UCSD-AML1 (cell line): ENCODE data around the gene CLEC3B.
"Not testable (repeated sequence)": the region's sequence is repeated elsewhere in the genome, so short reads cannot be mapped to it uniquely, and the experiment has no call there.

Experiments
- DNase-seq: peaks from one replicate; lab custom pipeline; 2025; ENCODE audit not compliant: unreplicated experiment; lab: John Stamatoyannopoulos, UW

CLEC3B gene

DNA sequence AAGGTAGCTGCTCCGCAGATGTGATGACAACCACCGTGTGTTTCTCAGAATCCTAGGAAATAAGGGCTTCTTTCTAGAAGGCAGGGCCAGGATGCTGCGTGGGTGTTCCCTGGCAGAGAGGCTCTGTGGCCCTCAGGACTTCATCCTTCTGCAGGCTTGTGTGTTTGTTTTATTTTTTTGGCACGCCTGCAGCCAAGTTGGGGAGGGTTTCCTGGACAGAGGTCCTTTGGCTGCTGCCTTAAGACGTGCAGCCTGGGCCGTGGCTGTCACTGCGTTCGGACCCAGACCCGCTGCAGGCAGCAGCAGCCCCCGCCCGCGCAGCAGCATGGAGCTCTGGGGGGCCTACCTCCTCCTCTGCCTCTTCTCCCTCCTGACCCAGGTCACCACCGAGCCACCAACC is at the start of gene CLEC3B:
TSS of gene CLEC3B (plus strand) at position 266 of the 400 bp plus-strand sequence. CDS start at position 326, 60 bp downstream.
- DNase-seq: no peak

- DNase-seq: no peak
Observed at GRCh38 chr3:44981220-44981619, 44.9 kb upstream of the CLEC3B start.

DNA sequence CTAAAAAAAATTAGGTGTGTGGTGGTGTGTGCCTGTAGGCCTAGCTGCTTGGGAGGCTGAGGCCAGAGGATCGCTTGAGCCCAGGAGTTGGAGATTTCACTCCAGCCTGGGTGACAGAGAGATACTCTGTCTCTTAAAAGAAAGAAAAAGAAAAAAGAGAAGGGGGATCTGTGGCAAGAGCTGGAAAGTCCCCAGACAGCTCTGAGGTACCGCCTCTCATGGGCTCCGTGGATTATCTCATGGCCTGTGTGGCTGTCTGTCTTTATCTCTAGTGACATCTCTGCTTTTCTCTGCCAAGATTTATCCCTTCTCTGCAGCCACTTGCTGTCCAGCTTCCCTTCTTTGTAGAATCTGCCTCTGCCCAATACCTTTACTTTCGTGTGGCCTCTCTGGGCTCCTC is 44.4 kb upstream of the CLEC3B start:
- no peak for DNase-seq

DNA sequence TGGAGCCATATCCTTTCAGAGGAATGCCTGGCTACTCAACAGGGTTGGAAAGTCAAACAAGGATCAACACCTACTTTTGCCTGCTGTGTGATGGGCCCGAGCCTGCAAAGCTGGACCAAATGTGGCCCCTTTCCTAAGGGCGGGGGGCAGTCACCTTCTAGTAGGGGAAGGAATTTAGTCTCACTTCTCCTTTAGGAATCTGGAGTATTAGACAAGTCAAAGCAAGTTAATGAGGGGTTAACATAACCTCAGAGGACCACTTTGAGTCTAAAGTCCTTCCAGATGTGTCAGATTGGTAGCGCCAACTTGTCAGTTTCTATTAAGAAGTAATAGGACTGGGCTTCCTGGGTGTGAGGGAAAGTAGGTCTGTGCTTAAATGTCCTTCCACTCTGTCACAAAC is 43.3 kb upstream of the CLEC3B start:
- no peak for DNase-seq

- no peak for DNase-seq
Observed at GRCh38 chr3:44983484-44983941, 42.6 kb upstream of the CLEC3B start.

GRCh38 chr3:44984335-44984734 is 41.8 kb upstream of the CLEC3B start:
- DNase-seq: no peak

DNA sequence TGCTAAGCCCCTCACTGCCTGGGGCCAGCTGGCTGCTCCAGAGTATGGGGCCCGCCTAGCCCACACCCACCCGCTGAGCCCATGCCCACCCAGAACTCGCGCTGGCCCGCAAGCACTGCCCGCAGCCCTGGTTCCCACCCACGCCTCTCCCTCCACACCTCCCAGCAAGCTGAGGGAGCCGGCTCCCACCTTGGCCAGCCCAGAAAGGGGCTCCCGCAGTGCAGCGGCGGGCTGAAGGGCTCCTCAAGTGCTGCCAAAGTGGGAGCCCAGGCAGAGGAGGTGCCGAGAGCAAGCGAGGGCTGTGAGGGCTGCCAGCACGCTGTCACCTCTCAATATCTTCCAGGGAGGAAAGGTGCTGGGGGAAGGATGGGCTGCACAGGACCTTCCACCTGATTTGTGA is 39.8 kb upstream of the CLEC3B start:
- not testable (repeated sequence) for DNase-seq

DNA sequence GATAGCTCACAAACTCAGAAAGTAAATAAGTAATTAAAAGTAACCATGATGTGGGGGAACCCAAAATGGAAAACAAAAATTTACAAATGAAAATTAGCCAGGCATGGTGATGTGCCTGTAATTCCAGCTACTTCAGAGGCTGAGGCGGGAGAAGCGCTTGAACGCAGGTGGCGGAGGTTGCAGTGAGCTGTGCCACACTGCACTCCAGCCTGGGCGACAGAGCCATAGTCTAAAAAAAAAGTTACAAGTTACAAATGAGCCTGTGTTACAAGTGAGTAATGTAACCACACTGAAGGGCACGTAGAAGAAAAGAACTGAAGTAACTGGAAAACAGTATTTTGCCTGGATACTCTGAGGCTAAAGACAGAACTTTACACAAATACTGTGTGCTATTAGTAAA is 38.8 kb upstream of the CLEC3B start:
- no peak for DNase-seq

- no peak for DNase-seq
Observed at GRCh38 chr3:44988073-44988472, 38.0 kb upstream of the CLEC3B start.

- no peak for DNase-seq
Observed at GRCh38 chr3:44989141-44989540, 37.0 kb upstream of the CLEC3B start.

GRCh38 chr3:44989636-44990373 is 36.3 kb upstream of the CLEC3B start:
- no peak for DNase-seq

GRCh38 chr3:44991326-44991725 is 34.8 kb upstream of the CLEC3B start:
- DNase-seq: no peak

GRCh38 chr3:44992555-44993470 is 33.3 kb upstream of the CLEC3B start:
- peak; percentile 21 for DNase-seq

- no peak for DNase-seq
Observed at GRCh38 chr3:44993471-44994205, 32.5 kb upstream of the CLEC3B start.

DNA sequence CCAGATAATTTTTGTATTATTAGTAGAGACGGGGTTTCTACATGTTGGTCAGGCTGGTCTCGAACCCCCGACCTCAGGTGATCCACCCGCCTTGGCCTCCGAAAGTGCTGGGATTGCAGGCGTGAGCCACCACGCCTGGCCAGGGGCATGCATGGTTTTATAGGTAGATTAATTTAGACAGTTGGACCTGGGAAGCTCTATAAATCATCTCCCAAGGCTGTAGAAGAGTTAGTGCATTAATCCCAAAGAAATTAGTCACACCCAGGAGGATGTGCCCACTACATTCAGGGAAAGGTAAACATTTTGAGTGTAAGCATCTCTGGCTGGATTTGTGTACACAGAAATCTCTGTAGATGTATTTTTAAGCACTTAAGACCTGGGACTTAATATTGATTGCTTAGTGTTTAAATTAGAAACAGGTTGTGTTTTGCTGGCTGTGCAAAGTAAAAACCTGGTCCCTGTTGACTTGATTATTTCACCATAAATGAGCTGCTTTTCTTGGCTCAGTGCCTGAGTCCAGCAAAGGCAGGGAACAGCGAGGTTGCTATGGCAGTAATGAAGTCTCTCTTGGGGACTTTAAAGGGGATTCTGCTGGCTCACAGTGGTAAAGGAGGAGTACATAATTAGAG is 30.8 kb upstream of the CLEC3B start:
- no peak for DNase-seq

DNA sequence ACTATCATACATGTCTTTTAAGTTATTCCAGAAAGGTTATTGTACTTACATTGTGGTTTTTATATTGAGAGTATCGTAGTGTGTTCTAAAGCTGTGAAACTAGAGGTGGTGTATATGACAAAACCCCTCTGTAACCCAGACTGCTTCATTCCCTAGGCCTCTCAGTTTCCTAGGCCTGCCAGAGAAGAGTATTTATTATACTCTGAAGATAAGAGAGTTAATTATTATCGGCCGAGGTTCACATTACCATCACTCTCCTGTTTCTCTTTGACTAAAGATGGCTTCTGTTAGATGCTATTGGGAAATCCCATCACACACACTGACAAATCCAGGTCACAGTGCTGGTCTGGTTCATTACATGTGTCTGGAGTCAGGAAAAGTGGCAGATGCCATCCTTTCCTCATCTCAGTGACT is 29.5 kb upstream of the CLEC3B start:
- no peak for DNase-seq

DNA sequence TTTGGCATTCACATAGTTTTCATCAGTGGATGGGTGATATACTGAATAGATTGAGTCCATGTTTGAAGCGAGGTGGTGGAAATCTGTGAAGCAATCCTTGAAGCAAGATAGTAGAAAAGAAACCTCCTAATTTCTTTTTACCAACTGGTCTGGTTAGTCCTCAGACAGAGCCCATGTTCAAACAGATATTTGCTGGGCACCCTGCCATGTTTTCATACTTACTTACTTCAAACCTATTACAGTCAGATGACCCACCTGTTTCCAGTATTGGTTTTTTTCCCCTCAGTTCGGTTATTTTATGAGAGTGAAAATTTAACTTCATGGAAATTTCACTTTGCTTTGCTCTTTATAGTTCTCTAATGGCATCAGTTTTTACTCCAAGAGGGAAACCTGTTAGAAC is 26.3 kb upstream of the CLEC3B start:
- no peak for DNase-seq

- no peak for DNase-seq
Observed at GRCh38 chr3:45000823-45001222, 25.3 kb upstream of the CLEC3B start.

- no peak for DNase-seq
Observed at GRCh38 chr3:45001738-45002137, 24.4 kb upstream of the CLEC3B start.

DNA sequence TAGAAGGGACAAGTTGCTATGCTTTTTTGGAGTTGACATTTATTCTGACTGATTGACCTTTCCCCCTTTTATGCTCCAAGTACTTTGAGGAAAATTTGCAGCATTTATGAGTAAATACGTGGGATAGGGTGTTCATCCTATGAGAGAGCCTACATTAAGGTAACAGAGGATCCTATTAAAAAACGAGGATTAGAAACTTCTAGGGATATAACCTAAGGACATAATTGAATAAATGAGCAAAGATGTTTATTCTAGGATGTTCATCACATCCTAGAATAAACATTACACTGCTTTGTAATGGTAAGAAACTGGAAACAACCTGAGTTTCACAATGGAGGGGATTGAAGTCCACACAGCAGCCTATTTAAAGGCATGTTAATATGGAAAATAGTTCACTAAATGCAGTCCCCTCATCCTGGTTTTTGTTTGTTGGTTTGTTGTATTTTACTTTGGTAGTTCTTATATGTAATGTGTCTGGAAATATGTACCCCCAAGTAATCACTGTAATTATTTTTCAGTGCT is 23.9 kb upstream of the CLEC3B start:
- DNase-seq: no peak

DNA sequence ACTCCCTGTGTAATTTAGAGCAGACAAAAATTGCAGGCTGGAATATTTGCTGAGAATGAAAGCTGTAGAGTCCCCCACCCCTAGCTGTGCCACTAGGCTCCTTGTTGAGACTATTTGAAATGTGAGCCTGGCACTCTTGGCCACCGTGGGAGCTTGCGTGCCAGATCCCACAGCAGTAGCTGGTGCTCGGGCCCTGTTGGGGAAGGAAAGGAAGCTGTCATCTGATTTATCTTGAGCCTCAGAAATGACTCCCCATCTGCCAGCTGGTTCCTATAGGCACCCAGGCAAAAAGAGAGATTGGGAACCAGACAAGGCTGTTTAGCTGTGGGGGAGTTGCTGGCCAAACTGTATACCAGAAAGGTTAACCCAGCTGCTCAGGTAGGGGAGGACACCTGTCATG is 23.4 kb upstream of the CLEC3B start:
- no peak for DNase-seq
